ENCODE measurements around the gene CTSO.

The CTSO gene

DNA sequence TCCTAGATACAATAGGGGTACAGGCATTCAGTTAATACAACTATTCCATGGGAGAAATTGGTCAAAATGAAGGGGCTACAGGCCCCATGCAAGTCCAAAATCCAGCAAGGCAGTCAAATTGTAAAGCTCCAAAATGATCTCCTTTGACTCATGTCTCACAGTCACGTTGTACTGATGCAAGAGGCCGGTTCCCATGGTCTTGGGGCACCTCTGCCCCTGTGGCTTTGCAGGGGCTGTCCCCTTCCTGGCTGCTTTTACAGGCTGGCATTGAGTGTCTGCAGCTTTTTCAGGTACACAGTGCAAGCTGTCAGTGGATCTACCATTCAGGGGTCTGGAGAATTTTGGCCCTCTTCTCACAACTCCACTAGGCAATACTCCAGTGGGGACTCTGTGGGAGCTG is 75.1 kb downstream of the CTSO start:
- Histone ChIP-seq H3K9me3 (ENCODE audit: control insufficient read depth, insufficient read depth, low read length) (no peaks in the 10 kb centered on the region), H3K4me3 (ENCODE audit: low read length) (no peak overlapping the region), H3K79me2 (ENCODE audit: control insufficient read depth, low read length) (no peaks in the 10 kb centered on the region), H3K4me2 (ENCODE audit: low read length) (no peak overlapping the region), H3K9me2 (replicated peaks; ENCODE audit: control insufficient read depth, low read length) (no peaks in the 10 kb centered on the region), H3K27me3 (ENCODE audit: control insufficient read depth, low read length) (no peaks in the 10 kb centered on the region), H3K27ac (ENCODE audit: low read depth, low read length) (no peak overlapping the region), H3F3A (ENCODE audit: control insufficient read depth, insufficient read depth) (no peaks in the 10 kb centered on the region), H4K20me1 (ENCODE audit: control insufficient read depth, insufficient read depth, low read depth, low read length) (no peaks in the 10 kb centered on the region), H3K4me1 (ENCODE audit: control insufficient read depth, low read length) (no peaks in the 10 kb centered on the region), H3K36me3 (ENCODE audit: control insufficient read depth, low read length) (no peaks in the 10 kb centered on the region)
- TF ChIP-seq EZH2phosphoT487 (IDR thresholded peaks at IDR 0.05; ENCODE audit: borderline replicate concordance, low read length), result no peak

DNA sequence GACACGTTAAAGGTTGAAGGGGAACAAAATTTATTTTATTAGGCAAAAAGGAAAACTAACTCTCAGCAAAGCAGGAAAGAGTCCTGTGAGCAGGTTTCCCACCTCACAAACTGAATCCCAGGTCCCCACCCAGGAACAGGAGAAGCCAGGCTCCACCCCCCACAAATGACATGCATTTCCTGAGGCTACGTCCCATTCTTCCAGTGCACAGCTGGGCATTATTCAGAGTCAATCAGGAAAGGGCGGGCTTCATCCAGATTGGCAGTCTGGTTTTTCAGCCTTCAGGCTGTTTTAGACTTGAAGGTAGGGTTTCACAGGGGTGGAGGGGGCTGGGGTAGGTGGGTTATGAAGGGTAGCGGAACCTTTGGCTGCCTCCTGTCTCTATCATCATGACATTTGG is 75.7 kb downstream of the CTSO start:
- TF ChIP-seq EZH2phosphoT487 (IDR thresholded peaks at IDR 0.05; ENCODE audit: borderline replicate concordance, low read length), result no peak
- TF ChIP-seq, protein P1, sequence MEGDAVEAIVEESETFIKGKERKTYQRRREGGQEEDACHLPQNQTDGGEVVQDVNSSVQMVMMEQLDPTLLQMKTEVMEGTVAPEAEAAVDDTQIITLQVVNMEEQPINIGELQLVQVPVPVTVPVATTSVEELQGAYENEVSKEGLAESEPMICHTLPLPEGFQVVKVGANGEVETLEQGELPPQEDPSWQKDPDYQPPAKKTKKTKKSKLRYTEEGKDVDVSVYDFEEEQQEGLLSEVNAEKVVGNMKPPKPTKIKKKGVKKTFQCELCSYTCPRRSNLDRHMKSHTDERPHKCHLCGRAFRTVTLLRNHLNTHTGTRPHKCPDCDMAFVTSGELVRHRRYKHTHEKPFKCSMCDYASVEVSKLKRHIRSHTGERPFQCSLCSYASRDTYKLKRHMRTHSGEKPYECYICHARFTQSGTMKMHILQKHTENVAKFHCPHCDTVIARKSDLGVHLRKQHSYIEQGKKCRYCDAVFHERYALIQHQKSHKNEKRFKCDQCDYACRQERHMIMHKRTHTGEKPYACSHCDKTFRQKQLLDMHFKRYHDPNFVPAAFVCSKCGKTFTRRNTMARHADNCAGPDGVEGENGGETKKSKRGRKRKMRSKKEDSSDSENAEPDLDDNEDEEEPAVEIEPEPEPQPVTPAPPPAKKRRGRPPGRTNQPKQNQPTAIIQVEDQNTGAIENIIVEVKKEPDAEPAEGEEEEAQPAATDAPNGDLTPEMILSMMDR (IDR thresholded peaks at IDR 0.05; ENCODE audit: low read depth, low read length, poor library complexity, severe bottlenecking), result no peak
- H3K36me3 ChIP-seq (ENCODE audit: control insufficient read depth, low read length), result no peaks in the 10 kb centered on the region
- H3K4me3 ChIP-seq (ENCODE audit: low read length), result no peak overlapping the region
- no peaks in the 10 kb centered on the region for H3K79me2 ChIP-seq (ENCODE audit: control insufficient read depth, low read length)
- no peaks in the 10 kb centered on the region for H3K9me3 ChIP-seq (ENCODE audit: control insufficient read depth, insufficient read depth, low read length)
- H4K20me1 ChIP-seq (ENCODE audit: control insufficient read depth, insufficient read depth, low read depth, low read length), result no peaks in the 10 kb centered on the region
- H3K27me3 ChIP-seq (ENCODE audit: control insufficient read depth, low read length), result no peaks in the 10 kb centered on the region
- H3K4me1 ChIP-seq (ENCODE audit: control insufficient read depth, low read length), result no peaks in the 10 kb centered on the region
- H3K4me2 ChIP-seq (ENCODE audit: low read length), result no peak overlapping the region
- no peak overlapping the region for H3K27ac ChIP-seq (ENCODE audit: low read depth, low read length)
- H3F3A ChIP-seq (ENCODE audit: control insufficient read depth, insufficient read depth), result no peaks in the 10 kb centered on the region
- no peaks in the 10 kb centered on the region for H3K9me2 ChIP-seq (replicated peaks; ENCODE audit: control insufficient read depth, low read length)

DNA sequence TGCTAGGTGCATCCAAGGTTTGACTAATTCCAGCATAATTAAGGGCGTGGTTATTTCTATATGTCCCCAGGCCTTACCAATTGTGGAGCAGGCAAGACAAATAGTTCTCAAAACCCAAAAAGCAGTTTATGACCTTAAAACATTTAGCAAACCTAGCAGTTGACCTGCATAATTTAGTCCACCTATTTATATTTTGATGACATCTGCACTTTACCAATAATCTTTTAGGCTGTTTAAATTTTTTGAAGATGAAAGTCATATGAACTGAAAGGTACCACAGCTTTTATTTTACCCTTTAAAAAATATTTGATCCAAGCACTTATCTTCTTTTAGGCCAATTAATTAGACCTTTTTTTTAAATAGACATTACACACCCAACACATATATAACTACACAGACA is 77.8 kb downstream of the CTSO start:
- Histone ChIP-seq H3K79me2 (ENCODE audit: control insufficient read depth, low read length) (no peaks in the 10 kb centered on the region), H3F3A (ENCODE audit: control insufficient read depth, insufficient read depth) (no peaks in the 10 kb centered on the region), H3K9me2 (replicated peaks; ENCODE audit: control insufficient read depth, low read length) (no peaks in the 10 kb centered on the region), H3K27me3 (ENCODE audit: control insufficient read depth, low read length) (no peaks in the 10 kb centered on the region), H3K4me2 (ENCODE audit: low read length) (no peak overlapping the region), H3K36me3 (ENCODE audit: control insufficient read depth, low read length) (no peaks in the 10 kb centered on the region), H3K4me3 (ENCODE audit: low read length) (no peak overlapping the region), H3K27ac (ENCODE audit: low read depth, low read length) (no peak overlapping the region), H3K9me3 (ENCODE audit: control insufficient read depth, insufficient read depth, low read length) (no peaks in the 10 kb centered on the region), H4K20me1 (ENCODE audit: control insufficient read depth, insufficient read depth, low read depth, low read length) (no peaks in the 10 kb centered on the region), H3K4me1 (ENCODE audit: control insufficient read depth, low read length) (no peaks in the 10 kb centered on the region)
- TF ChIP-seq, protein P1 (IDR thresholded peaks at IDR 0.05; ENCODE audit: low read depth, low read length, poor library complexity, severe bottlenecking), result no peak
- TF ChIP-seq EZH2phosphoT487 (IDR thresholded peaks at IDR 0.05; ENCODE audit: borderline replicate concordance, low read length), result no peak

Measured in DOHH2 (cell line).